Panc1 (cell line): ENCODE measurements around the gene VSX2. TPM values are rescaled to one million over a fixed set of nuclear protein-coding genes. Genes with fewer than 3 reads are reported as not detected.

Source experiments
- ATAC-seq: fragments of 200-7000 bp; cut with Tn5 transposase; 2 replicates; pipeline ENCODE4 v1.9.1; 2020; ENCODE audit warnings: mild to moderate bottlenecking, moderate library complexity
- BruUV-seq: library from RNA; stranded (reverse); fragments of 400-500 nt; replicated peaks from 2 replicates; lab custom pipeline; 2021; lab: Mats Ljungman, UMichigan
- CTCF ChIA-PET: fragments of 300-600 bp; sonication (Branson Sonifier 250); formaldehyde crosslinking; loops from one replicate; lab custom pipeline; 2022; ENCODE audit warnings: antibody characterized with exemption; lab: Charles Lee
- POLR2A ChIA-PET: fragments of 300-600 bp; sonication (Branson Sonifier 250); formaldehyde crosslinking; loops from one replicate; lab custom pipeline; 2022; ENCODE audit warnings: antibody characterized with exemption; lab: Charles Lee
- DNase-seq: peaks from one replicate; pipeline ENCODE4 v3.0.0-alpha.2; 2010; ENCODE audit warnings: low read depth, low spot score
- H3K27ac ChIP-seq: 2 replicates; pipeline ENCODE4 v1.5.1; 2011; ENCODE audit warnings: mild to moderate bottlenecking, low read length, inconsistent platforms
- H3K27me3 ChIP-seq: fragments of 200-500 bp; sonication (Bioruptor generic); 2 replicates; pipeline ENCODE4 v1.6.0; 2014; ENCODE audit warnings: low read length, inconsistent platforms; ENCODE audit not compliant: control insufficient read depth, insufficient read depth
- H3K36me3 ChIP-seq: fragments of 200-500 bp; sonication (Bioruptor generic); 2 replicates; pipeline ENCODE4 v1.5.1; 2014; ENCODE audit warnings: inconsistent platforms, mild to moderate bottlenecking, low read length, moderate library complexity; ENCODE audit not compliant: control insufficient read depth, insufficient read depth
- H3K4me1 ChIP-seq: 2 replicates; pipeline ENCODE4 v1.5.1; 2011; ENCODE audit warnings: inconsistent platforms, mild to moderate bottlenecking, low read length, moderate library complexity; ENCODE audit not compliant: control insufficient read depth, insufficient read depth
- H3K4me3 ChIP-seq, 2 experiments: 2 replicates each; pipeline ENCODE4 v1.5.1; 2011 to 2012; ENCODE audit warnings: low read depth in 2 of 2, low read length in 2 of 2, mild to moderate bottlenecking in 2 of 2, inconsistent platforms in 1 of 2, moderate library complexity in 1 of 2
- H3K9me3 ChIP-seq: fragments of 200-500 bp; sonication (Bioruptor generic); 2 replicates; pipeline ENCODE4 v1.5.1; 2014; ENCODE audit warnings: low read depth, mild to moderate bottlenecking, inconsistent platforms, low read length, moderate library complexity; ENCODE audit not compliant: control insufficient read depth, insufficient read depth
- POLR2AphosphoS5 ChIP-seq: IDR thresholded peaks from 2 replicates; pipeline ENCODE4 v1.6.1; 2012; ENCODE audit warnings: mild to moderate bottlenecking, low read depth, low read length, moderate library complexity
- SIN3A ChIP-seq: IDR thresholded peaks from 2 replicates; pipeline ENCODE4 v1.6.1; 2012; ENCODE audit warnings: low read depth, mild to moderate bottlenecking, low read length, moderate library complexity, borderline replicate concordance; ENCODE audit not compliant: insufficient read depth
- TCF7L2 ChIP-seq: IDR thresholded peaks from 2 replicates; pipeline ENCODE4 v1.6.1; 2011; ENCODE audit warnings: mild to moderate bottlenecking, low read depth, low read length, inconsistent platforms
- in situ Hi-C: cut with HindIII; loops from 2 replicates; pipeline ENCODE4 v1.10.0; 2016; ENCODE audit warnings: low sequenced_read_pairs, low pct_unique_long_range_greater_than_20kb
- intact Hi-C: fragments of 100-400 bp; cut with micrococcal nuclease; formaldehyde crosslinking; loops from one replicate; pipeline ENCODE4 v1.10.0; 2022; ENCODE audit not compliant: unreplicated experiment
- total RNA-seq: library from RNA; stranded (reverse); gene quantifications from one replicate; pipeline ENCODE4 v1.2.1, GENCODE V29; 2021; ENCODE audit not compliant: unreplicated experiment
- TF ChIP-seq, protein P1 (sequence below), 2 experiments: IDR thresholded peaks; 2 replicates each; pipeline ENCODE4 v1.6.1; 2011 to 2012; ENCODE audit warnings: low read depth in 2 of 2, control low read depth in 1 of 2, low read length in 1 of 2, mild to moderate bottlenecking in 1 of 2, moderate library complexity in 1 of 2; ENCODE audit not compliant: insufficient read depth in 1 of 2
- TF ChIP-seq, protein P2 (sequence below): fragments of 450-650 bp; IDR thresholded peaks from 2 replicates; pipeline ENCODE4 v1.5.1; 2017; ENCODE audit warnings: mild to moderate bottlenecking

Gene VSX2
- total RNA-seq, 1 experiment from 2014 or later, result not detected

DNA sequence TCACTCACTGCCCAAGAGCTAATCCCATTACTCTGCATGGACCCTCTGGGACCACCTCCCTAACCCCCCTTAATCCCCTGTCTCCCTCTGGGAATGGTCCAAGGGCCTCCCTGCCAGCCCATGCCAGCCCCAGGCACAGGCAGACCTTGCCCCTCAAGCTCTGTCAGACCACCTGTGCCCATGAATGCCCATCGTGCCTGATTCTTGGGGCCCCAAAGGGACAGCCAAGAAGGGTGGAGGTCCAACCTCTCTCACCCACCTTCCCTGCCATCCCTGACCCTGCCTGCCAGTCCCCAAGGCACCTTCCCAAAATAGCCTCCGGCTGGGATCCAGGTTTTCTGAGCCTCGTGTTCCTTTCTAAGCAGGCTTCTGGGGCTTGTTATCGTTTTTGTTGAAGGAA lies 20.8 kb upstream of the VSX2 start:
- CTCF ChIA-PET, result no interaction called here
- no TSS peak for BruUV-seq

DNA sequence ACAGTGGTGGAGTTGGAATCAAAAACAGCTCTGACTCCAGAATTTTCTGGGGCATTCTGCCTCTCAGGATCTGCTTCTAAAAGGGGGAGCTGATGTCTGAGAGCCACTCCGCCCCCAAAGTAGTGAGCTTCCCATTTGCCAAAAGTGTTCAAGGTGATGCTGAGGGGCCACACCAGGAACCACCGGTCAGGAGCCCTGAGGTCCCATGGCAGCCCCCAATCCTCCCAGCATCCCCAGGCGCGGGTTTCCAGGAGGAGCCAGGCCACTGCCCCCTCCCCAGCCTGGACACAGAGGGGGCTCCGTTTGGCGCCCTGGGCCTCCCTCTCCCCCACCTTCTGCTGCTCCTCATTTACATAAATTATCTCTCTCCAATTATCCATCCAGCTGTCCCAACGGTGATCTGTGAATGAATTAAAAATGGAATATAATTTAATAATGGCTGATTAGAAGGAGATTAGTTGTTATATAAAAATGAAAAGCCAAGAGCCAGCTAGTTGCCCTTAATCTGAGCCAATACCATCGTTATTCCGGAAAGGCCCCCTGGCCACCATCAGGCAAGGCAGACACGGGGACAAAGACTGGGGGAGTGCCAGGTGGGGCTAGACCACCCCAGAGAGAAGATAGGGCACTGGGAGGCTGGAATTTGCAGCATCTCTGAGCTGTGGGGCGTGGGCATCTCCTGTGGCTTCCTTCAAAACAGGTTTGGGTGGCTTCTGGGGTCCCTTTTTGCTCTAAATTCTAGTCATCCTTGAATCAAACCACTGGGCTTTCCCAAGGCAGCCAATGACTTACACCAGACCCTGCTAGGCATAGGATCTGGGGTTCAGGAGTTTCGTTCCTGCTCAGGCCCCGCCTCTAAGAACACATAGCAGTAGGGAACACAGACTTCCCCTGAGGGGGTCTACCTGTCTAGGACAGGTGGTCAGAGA lies 19.7 kb upstream of the VSX2 start:
- TF ChIP-seq SIN3A, result no peak
- no peak for TF ChIP-seq TCF7L2
- no peak for TF ChIP-seq POLR2AphosphoS5
- TF ChIP-seq, protein P1, sequence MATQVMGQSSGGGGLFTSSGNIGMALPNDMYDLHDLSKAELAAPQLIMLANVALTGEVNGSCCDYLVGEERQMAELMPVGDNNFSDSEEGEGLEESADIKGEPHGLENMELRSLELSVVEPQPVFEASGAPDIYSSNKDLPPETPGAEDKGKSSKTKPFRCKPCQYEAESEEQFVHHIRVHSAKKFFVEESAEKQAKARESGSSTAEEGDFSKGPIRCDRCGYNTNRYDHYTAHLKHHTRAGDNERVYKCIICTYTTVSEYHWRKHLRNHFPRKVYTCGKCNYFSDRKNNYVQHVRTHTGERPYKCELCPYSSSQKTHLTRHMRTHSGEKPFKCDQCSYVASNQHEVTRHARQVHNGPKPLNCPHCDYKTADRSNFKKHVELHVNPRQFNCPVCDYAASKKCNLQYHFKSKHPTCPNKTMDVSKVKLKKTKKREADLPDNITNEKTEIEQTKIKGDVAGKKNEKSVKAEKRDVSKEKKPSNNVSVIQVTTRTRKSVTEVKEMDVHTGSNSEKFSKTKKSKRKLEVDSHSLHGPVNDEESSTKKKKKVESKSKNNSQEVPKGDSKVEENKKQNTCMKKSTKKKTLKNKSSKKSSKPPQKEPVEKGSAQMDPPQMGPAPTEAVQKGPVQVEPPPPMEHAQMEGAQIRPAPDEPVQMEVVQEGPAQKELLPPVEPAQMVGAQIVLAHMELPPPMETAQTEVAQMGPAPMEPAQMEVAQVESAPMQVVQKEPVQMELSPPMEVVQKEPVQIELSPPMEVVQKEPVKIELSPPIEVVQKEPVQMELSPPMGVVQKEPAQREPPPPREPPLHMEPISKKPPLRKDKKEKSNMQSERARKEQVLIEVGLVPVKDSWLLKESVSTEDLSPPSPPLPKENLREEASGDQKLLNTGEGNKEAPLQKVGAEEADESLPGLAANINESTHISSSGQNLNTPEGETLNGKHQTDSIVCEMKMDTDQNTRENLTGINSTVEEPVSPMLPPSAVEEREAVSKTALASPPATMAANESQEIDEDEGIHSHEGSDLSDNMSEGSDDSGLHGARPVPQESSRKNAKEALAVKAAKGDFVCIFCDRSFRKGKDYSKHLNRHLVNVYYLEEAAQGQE (IDR thresholded peaks at IDR 0.05; ENCODE audit: insufficient read depth in 1 of 2, low read depth in 2 of 2, low read length in 1 of 2), result no peak
- TF ChIP-seq, protein P2, sequence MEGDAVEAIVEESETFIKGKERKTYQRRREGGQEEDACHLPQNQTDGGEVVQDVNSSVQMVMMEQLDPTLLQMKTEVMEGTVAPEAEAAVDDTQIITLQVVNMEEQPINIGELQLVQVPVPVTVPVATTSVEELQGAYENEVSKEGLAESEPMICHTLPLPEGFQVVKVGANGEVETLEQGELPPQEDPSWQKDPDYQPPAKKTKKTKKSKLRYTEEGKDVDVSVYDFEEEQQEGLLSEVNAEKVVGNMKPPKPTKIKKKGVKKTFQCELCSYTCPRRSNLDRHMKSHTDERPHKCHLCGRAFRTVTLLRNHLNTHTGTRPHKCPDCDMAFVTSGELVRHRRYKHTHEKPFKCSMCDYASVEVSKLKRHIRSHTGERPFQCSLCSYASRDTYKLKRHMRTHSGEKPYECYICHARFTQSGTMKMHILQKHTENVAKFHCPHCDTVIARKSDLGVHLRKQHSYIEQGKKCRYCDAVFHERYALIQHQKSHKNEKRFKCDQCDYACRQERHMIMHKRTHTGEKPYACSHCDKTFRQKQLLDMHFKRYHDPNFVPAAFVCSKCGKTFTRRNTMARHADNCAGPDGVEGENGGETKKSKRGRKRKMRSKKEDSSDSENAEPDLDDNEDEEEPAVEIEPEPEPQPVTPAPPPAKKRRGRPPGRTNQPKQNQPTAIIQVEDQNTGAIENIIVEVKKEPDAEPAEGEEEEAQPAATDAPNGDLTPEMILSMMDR, result no peak
- DNase-seq (no peak), ATAC-seq (no peak)
- Histone ChIP-seq H3K36me3 (no peaks in the 10 kb centered on the region), H3K27me3 (no peaks in the 10 kb centered on the region), H3K27ac (no peak overlapping the region), H3K4me3 (no peak overlapping the region), H3K4me1 (no peaks in the 10 kb centered on the region), H3K9me3 (no peaks in the 10 kb centered on the region)
- in situ Hi-C loops (no loop called here), intact Hi-C loops (no loop called here)
- BruUV-seq, result no TSS peak
- POLR2A ChIA-PET, result no interaction called here
- CTCF ChIA-PET, result no interaction called here

More for the DNA sequence above, 20.8 kb upstream of the VSX2 start:
- Histone ChIP-seq H3K27me3 (no peaks in the 10 kb centered on the region), H3K4me1 (no peaks in the 10 kb centered on the region), H3K27ac (no peak overlapping the region), H3K36me3 (no peaks in the 10 kb centered on the region), H3K9me3 (no peaks in the 10 kb centered on the region), H3K4me3 (no peak overlapping the region)
- POLR2A ChIA-PET, result no interaction called here
- ATAC-seq (no peak), DNase-seq (no peak)
- TF ChIP-seq POLR2AphosphoS5, result no peak
- TF ChIP-seq TCF7L2, result no peak
- intact Hi-C loops (no loop called here), in situ Hi-C loops (no loop called here)

DNA sequence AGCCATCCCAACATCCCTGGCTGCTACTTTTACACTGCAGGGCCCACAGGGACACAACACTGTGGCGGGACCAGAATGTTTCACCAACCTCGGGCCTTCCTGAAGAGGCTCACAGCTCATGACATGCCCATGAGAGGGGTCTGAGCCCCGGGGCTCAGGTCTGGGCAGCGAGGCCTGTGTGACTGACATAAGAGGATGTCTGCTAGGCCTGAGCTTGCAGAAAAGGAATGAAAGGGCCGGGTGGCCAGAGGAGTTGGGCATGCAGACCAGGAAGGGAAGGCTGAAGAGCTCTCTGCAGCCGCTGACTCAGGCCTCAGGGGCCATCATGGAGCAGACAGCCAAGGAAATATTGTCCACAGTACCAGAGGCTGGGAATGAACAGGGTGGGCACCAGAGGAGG lies 18.3 kb upstream of the VSX2 start:
- CTCF ChIA-PET, result no interaction called here
- DNase-seq (no peak), ATAC-seq (no peak)
- in situ Hi-C loops (no loop called here), intact Hi-C loops (no loop called here)
- Histone ChIP-seq H3K9me3 (no peaks in the 10 kb centered on the region), H3K27me3 (no peaks in the 10 kb centered on the region), H3K36me3 (no peaks in the 10 kb centered on the region), H3K4me1 (no peaks in the 10 kb centered on the region), H3K4me3 (no peak overlapping the region), H3K27ac (no peak overlapping the region)
- POLR2A ChIA-PET, result no interaction called here
- BruUV-seq, result no TSS peak
- no peak for TF ChIP-seq POLR2AphosphoS5
